Activated CD4-positive, alpha-beta memory T cell treated with anti-CD3 and anti-CD28 coated beads for 36 hours (primary cell): ENCODE measurements around the gene GAB2. TPM values are rescaled to one million over a fixed set of nuclear protein-coding genes. Genes with fewer than 3 reads are reported as not detected.
"Not testable (repeated sequence)": the region's sequence is repeated elsewhere in the genome, so short reads cannot be mapped to it uniquely, and the experiment has no call there.

ENCODE experiments used
- CTCF ChIA-PET: fragments of 350-600 bp; sonication (Branson Sonifier 250); formaldehyde crosslinking; loops from one replicate; lab custom pipeline; 2021; ENCODE audit warnings: antibody characterized with exemption, inconsistent platforms; lab: Charles Lee
- POLR2A ChIA-PET: fragments of 350-600 bp; sonication (Branson Sonifier 250); formaldehyde crosslinking; loops from one replicate; lab custom pipeline; 2021; ENCODE audit warnings: antibody characterized with exemption; lab: Charles Lee
- DNase-seq: peaks from one replicate; pipeline ENCODE4 v3.0.0-alpha.2; 2020
- H3K27ac Mint-ChIP-seq: one replicate; pipeline ENCODE4 v1.8.0; 2021; ENCODE audit warnings: mixed read lengths
- H3K27me3 Mint-ChIP-seq: one replicate; pipeline ENCODE4 v1.8.0; 2021; ENCODE audit warnings: mixed read lengths
- H3K36me3 Mint-ChIP-seq: one replicate; pipeline ENCODE4 v1.8.0; 2021; ENCODE audit warnings: mixed read lengths
- H3K4me1 Mint-ChIP-seq: one replicate; pipeline ENCODE4 v1.8.0; 2021; ENCODE audit warnings: low read depth, mixed read lengths
- H3K4me3 Mint-ChIP-seq: one replicate; pipeline ENCODE4 v1.8.0; 2021; ENCODE audit warnings: mild to moderate bottlenecking, mixed read lengths
- H3K9me3 Mint-ChIP-seq: one replicate; pipeline ENCODE4 v1.8.0; 2021; ENCODE audit warnings: mixed read lengths
- intact Hi-C: fragments of 100-400 bp; cut with micrococcal nuclease; formaldehyde crosslinking; loops from one replicate; pipeline ENCODE4 v1.15.1; 2023
- total RNA-seq, 2 experiments: library from RNA; stranded (reverse); gene quantifications; one replicate each; pipeline ENCODE4 v1.2.3, GENCODE V29; 2021

Gene GAB2
- total RNA-seq, 2 experiments from 2014 or later = 8.9 to 11.1 TPM

GRCh38 chr11:78298291-78298771 lies 119.3 kb downstream of the GAB2 start:
- Mint-ChIP-seq H3K27me3 (no peaks in the 10 kb centered on the region), H3K4me3 (no peak overlapping the region), H3K4me1 (peaks cover 17% of the 10 kb centered on the region), H3K27ac (peak overlapping the region; percentile 36), H3K9me3 (no peaks in the 10 kb centered on the region), H3K36me3 (no peaks in the 10 kb centered on the region)
- ChIA-PET CTCF (interaction anchor here (1.2 kb wide), 1 partner anchor 267 kb away, joined by 3 read pairs; no protein-coding TSS in a partner anchor), POLR2A (interaction anchor here (0.9 kb wide), 1 partner anchor 41 kb away, joined by 3 read pairs; no protein-coding TSS in a partner anchor)
- no peak for DNase-seq
- intact Hi-C loops = no loop called here

GRCh38 chr11:78295991-78296930 lies 121.4 kb downstream of the GAB2 start:
- ChIA-PET POLR2A (no interaction called here), CTCF (no interaction called here)
- no peak overlapping the region for H3K4me3 Mint-ChIP-seq
- H3K27ac Mint-ChIP-seq = no peak overlapping the region
- H3K4me1 Mint-ChIP-seq = peaks cover 33% of the 10 kb centered on the region
- no peak for DNase-seq
- no peaks in the 10 kb centered on the region for H3K36me3 Mint-ChIP-seq
- no peaks in the 10 kb centered on the region for H3K9me3 Mint-ChIP-seq
- no peaks in the 10 kb centered on the region for H3K27me3 Mint-ChIP-seq
- intact Hi-C loops = no loop called here

DNA sequence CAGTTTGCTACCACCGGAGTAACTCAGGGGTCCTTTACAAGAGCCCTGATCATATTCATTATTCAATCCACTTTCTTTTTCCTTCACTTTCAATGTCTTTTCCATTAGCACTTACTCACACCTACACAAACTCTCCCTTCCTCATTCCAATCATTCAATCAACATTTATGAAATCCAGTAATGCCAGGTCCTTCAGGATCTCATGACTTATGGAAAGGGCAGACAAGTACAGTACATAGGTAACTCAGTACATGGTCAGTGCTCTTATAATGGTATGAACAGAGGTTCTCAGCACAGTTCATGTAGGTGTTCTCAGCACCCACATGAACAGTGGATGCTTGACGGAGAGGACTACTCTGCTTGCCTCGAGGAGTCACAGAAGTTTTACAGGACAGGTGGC lies 122.3 kb downstream of the GAB2 start:
- Mint-ChIP-seq H3K9me3 (peaks cover 2% of the 10 kb centered on the region), H3K4me1 (peaks cover 39% of the 10 kb centered on the region), H3K4me3 (no peak overlapping the region), H3K36me3 (peaks cover 5% of the 10 kb centered on the region), H3K27ac (no peak overlapping the region), H3K27me3 (no peaks in the 10 kb centered on the region)
- POLR2A ChIA-PET = no interaction called here
- CTCF ChIA-PET = no interaction called here
- intact Hi-C loops = no loop called here
- no peak for DNase-seq

DNA sequence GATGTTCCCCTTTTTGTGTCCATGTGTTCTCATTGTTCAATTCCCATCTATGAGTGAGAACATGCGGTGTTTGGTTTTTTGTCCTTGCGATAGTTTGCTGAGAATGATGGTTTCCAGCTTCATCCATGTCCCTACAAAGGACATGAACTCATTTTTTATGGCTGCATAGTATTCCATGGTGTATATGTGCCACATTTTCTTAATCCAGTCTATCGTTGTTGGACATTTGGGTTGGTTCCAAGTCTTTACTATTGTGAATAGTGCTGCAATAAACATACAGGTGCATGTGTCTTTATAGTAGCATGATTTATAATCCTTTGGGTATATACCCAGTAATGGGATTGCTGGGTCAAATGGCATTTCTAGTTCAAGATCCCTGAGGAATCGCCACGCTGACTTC lies 123.5 kb downstream of the GAB2 start:
- not testable (repeated sequence) for H3K9me3 Mint-ChIP-seq
- H3K4me1 Mint-ChIP-seq = peaks cover 48% of the 10 kb centered on the region

GRCh38 chr11:78293536-78293935 lies 124.1 kb downstream of the GAB2 start:
- peaks cover 11% of the 10 kb centered on the region for H3K36me3 Mint-ChIP-seq
- H3K4me3 Mint-ChIP-seq = no peak overlapping the region
- ChIA-PET CTCF (no interaction called here), POLR2A (interaction anchor here (1.6 kb wide), 1 partner anchor 31 kb away, joined by 7 read pairs; no protein-coding TSS in a partner anchor)
- H3K9me3 Mint-ChIP-seq = peaks cover 6% of the 10 kb centered on the region
- peak overlapping the region; percentile 85 for H3K27ac Mint-ChIP-seq
- DNase-seq = no peak
- no peaks in the 10 kb centered on the region for H3K27me3 Mint-ChIP-seq
- peaks cover 43% of the 10 kb centered on the region for H3K4me1 Mint-ChIP-seq
- intact Hi-C loops = loop anchor here (5.0 kb wide), 2 partner anchors 91 to 124 kb away; partner anchors contain the start of gene GAB2

More for the DNA sequence above, 123.5 kb downstream of the GAB2 start:
- CTCF ChIA-PET, H3K4me3 Mint-ChIP-seq, POLR2A ChIA-PET, H3K27me3 Mint-ChIP-seq, H3K36me3 Mint-ChIP-seq, DNase-seq, H3K27ac Mint-ChIP-seq: not testable (repeated sequence)
- intact Hi-C loops = loop anchor here (5.0 kb wide), 2 partner anchors 92 to 123 kb away; partner anchors contain the start of gene GAB2

- peaks cover 7% of the 10 kb centered on the region for H3K9me3 Mint-ChIP-seq
Observed at GRCh38 chr11:78292109-78292803, 125.4 kb downstream of the GAB2 start.

DNA sequence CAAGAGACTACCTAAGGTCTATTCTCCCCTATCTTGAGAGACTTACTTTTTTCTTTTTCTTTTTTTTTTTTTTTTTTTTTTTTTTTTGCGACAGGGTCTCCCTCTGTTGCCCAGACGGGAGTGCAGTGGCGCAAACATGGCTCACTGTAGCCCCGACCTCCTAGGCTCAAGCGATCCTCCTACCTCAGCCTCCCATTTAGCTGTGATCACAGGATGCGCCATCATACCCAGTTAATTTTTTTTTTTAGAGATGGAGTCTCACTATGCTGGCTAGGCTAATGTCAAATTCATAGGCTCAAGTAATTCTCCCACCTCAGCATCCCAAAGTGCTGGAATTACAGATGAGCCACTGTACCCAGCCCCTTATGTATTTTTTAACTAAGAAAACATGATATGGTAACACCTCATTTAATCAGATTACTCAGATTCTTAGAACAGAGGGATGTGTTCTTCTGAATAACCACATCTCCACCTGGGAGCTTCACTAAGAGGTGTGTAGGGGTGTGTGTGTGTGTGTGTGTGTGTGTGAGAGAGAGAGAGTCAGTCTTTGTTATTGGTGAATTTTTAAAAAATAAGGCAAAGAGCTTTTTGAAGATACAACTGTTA lies 126.0 kb downstream of the GAB2 start:
- POLR2A ChIA-PET = interaction anchor here (1.1 to 1.7 kb wide), 3 partner anchors 33 to 126 kb away, joined by 3 to 7 read pairs (median 4); partner anchors contain the start of gene GAB2

More at GRCh38 chr11:78292109-78292803, 125.4 kb downstream of the GAB2 start:
- CTCF ChIA-PET = interaction anchor here (1.2 to 1.3 kb wide), 2 partner anchors 36 to 354 kb away, joined by 3 to 4 read pairs; no protein-coding TSS in a partner anchor
- peak; percentile 39 for DNase-seq
- no peaks in the 10 kb centered on the region for H3K27me3 Mint-ChIP-seq
- H3K27ac Mint-ChIP-seq = peak overlapping the region; percentile 85
- H3K4me3 Mint-ChIP-seq = no peak overlapping the region
- H3K4me1 Mint-ChIP-seq = peaks cover 36% of the 10 kb centered on the region
- peaks cover 12% of the 10 kb centered on the region for H3K36me3 Mint-ChIP-seq
- POLR2A ChIA-PET = interaction anchor here (0.5 to 1.7 kb wide), 4 partner anchors 33 to 126 kb away, joined by 3 to 7 read pairs (median 4); partner anchors contain the start of gene GAB2
- intact Hi-C loops = loop anchor here (1.0 to 5.0 kb wide), 6 partner anchors 20 to 125 kb away; partner anchors contain the start of genes GAB2, KCTD21 and USP35

GRCh38 chr11:78290293-78291176 lies 127.1 kb downstream of the GAB2 start:
- peaks cover 12% of the 10 kb centered on the region for H3K36me3 Mint-ChIP-seq
- H3K27me3 Mint-ChIP-seq = no peaks in the 10 kb centered on the region
- DNase-seq = peak; percentile 33
- peak overlapping the region; percentile 83 for H3K27ac Mint-ChIP-seq
- peak overlapping the region; percentile 2 for H3K4me3 Mint-ChIP-seq
- peaks cover 7% of the 10 kb centered on the region for H3K9me3 Mint-ChIP-seq
- CTCF ChIA-PET = interaction anchor here (0.6 kb wide), 1 partner anchor 270 kb away, joined by 3 read pairs; no protein-coding TSS in a partner anchor
- H3K4me1 Mint-ChIP-seq = peaks cover 34% of the 10 kb centered on the region
- intact Hi-C loops = loop anchor here (5.0 kb wide), 2 partner anchors 88 to 127 kb away; partner anchors contain the start of gene GAB2
- POLR2A ChIA-PET = no interaction called here

More for the DNA sequence above, 126.0 kb downstream of the GAB2 start:
- DNase-seq = peak; percentile 38
- H3K4me1 Mint-ChIP-seq = peaks cover 36% of the 10 kb centered on the region
- H3K27me3 Mint-ChIP-seq = no peaks in the 10 kb centered on the region
- H3K36me3 Mint-ChIP-seq = peaks cover 12% of the 10 kb centered on the region
- peaks cover 7% of the 10 kb centered on the region for H3K9me3 Mint-ChIP-seq
- intact Hi-C loops = loop anchor here (1.0 to 5.0 kb wide), 6 partner anchors 21 to 126 kb away; partner anchors contain the start of genes GAB2, KCTD21 and USP35
- CTCF ChIA-PET = interaction anchor here (1.2 to 1.3 kb wide), 2 partner anchors 36 to 355 kb away, joined by 3 to 4 read pairs; no protein-coding TSS in a partner anchor
- no peak overlapping the region for H3K4me3 Mint-ChIP-seq
- peak overlapping the region; percentile 85 for H3K27ac Mint-ChIP-seq

GRCh38 chr11:78289552-78290292 lies 127.9 kb downstream of the GAB2 start:
- ChIA-PET POLR2A (no interaction called here), CTCF (interaction anchor here (0.6 kb wide), 1 partner anchor 271 kb away, joined by 3 read pairs; no protein-coding TSS in a partner anchor)
- no peak overlapping the region for H3K4me3 Mint-ChIP-seq
- peaks cover 33% of the 10 kb centered on the region for H3K4me1 Mint-ChIP-seq
- peaks cover 7% of the 10 kb centered on the region for H3K9me3 Mint-ChIP-seq
- DNase-seq = no peak
- no peaks in the 10 kb centered on the region for H3K27me3 Mint-ChIP-seq
- intact Hi-C loops = loop anchor here (5.0 kb wide), 2 partner anchors 87 to 128 kb away; partner anchors contain the start of gene GAB2
- H3K36me3 Mint-ChIP-seq = peaks cover 12% of the 10 kb centered on the region
- peak overlapping the region; percentile 47 for H3K27ac Mint-ChIP-seq

DNA sequence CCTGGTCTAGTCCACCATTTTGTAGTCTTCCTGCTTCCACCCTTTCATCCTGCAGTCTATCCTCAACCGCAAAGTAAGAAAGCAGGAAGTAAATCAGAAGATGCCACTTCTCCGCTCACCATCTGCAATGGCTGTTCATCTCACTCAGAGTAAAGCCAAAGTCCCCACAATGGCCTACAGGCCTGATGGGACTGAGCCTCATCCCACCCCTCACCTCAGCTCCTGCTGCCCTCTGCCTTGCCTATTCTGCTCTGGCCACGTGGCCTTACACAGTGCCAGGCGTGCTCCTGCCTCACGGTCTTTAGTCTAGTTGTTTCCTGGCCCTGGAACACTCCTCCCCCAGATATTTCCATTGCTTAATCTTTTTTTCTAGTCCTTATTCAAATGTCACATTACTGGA lies 133.4 kb downstream of the GAB2 start:
- no peak for DNase-seq
- intact Hi-C loops = no loop called here
- Mint-ChIP-seq H3K4me3 (no peak overlapping the region), H3K27me3 (no peaks in the 10 kb centered on the region), H3K27ac (no peak overlapping the region), H3K4me1 (peaks cover under 1% of the 10 kb centered on the region), H3K9me3 (peaks cover 5% of the 10 kb centered on the region), H3K36me3 (peaks cover 5% of the 10 kb centered on the region)
- CTCF ChIA-PET = no interaction called here
- POLR2A ChIA-PET = no interaction called here
